Stimulated activated CD4-positive, alpha-beta T cell treated with anti-CD3 and anti-CD28 coated beads, Interleukin-1b, Interleukin-23, amount 100 ng/mL, for 4 hours (primary cell): ENCODE results near the gene NXPH2.

ENCODE experiments used
- DNase-seq, 2 donors: peaks; one replicate each; pipeline ENCODE4 v3.0.0-alpha.2; 2020; ENCODE audit warnings: low read depth in 2 of 2

The NXPH2 gene

DNA sequence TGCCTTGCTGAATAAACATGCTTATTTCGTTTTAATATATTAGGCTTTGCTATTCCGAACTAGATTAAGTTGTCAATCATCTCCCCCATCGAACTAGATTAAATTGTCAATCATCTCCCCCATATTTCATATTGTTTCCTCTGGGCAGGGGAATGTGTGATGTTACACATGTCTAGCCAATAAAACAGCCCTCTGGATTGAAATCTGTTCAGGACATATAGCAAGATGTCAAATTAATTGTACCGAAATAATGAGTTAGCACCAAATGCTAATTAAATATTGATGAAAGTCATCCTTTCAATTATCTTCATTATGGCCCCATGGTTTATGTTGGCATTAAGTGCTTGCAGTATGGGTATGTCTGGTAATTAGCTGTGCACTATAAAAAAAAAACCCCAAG, 143.1 kb downstream of the NXPH2 start:
- no peak for DNase-seq

DNA sequence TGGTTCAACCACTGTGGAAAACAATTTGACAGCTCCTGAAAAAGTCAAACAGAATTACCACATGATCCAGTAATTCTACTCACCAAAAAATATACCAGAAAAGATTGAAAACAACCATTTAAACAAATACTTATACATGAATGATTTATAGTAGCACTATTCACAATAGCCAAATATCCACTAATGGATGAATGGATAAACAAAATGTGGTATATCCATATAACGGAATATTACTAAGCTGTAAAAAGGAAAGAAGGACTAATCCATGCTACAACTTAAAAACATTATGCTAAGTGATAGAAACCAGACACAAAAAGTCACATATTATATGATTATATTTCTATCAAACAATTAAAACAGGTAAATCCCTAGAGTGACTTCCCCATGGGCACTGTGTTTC, 147.1 kb downstream of the NXPH2 start:
- DNase-seq: no peak

GRCh38 chr2:138632066-138632620, 148.0 kb downstream of the NXPH2 start:
- DNase-seq: no peak

- DNase-seq: no peak
Observed at GRCh38 chr2:138630164-138630563, 150.0 kb downstream of the NXPH2 start.

DNA sequence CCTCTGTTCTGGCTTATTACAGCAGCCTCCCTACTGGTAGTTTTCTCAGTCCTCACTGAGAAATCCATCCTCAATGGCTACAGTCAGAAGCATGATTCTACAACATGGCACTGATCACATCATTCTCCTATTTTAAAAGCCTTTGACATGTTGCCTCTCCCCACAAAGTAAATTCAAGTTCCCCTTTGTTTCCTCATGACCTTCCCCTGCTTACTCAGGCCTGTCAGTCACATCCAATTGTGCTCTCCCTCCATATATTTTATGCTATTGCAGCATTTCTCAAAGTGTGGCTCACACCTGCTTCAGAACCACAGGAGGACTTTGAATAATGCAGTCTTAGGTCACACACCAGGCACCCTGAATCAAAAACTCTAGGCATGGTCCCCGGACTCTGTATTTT, 154.0 kb downstream of the NXPH2 start:
- DNase-seq: no peak

DNA sequence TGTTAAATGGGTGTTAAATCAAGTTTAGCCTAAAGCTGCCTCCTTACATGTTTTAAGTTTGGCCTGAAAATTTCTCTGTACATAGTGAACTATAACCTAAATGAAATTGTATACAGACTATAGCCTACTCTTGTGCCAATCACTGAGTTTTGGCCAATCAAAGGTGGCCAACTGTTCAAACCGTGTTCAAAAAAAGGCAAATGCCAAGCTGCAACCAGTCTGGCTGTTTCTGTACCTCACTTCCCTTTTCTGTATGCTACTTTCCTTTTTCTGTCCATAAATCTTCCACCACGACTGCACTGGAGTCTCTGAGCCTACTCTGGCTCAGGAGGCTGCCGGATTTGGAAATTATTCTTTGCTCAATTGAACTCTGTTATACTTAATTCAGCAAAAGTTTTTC, 157.6 kb downstream of the NXPH2 start:
- no peak for DNase-seq

DNA sequence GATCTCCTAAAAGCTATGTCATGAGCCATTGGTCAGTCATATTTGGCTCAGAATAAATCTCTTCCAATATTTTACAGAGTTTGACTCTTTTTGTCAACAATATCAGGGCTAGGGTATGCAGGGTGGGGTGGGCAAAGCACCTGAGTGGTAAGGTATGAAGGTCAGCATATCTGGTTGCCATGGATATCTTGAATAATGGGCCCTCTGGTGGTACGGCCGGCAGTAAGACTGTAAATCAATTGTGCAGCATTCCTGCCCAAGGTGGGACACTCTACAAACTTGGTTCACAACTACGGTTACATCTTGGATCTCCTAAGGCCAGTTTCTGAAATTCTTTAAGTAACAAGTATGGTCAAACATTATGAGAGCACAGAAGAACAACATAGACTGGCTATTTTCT, 159.1 kb downstream of the NXPH2 start:
- no peak for DNase-seq

GRCh38 chr2:138620431-138620830, 159.8 kb downstream of the NXPH2 start:
- DNase-seq: no peak
